ENCODE data around the gene SYT9.

The SYT9 gene

DNA sequence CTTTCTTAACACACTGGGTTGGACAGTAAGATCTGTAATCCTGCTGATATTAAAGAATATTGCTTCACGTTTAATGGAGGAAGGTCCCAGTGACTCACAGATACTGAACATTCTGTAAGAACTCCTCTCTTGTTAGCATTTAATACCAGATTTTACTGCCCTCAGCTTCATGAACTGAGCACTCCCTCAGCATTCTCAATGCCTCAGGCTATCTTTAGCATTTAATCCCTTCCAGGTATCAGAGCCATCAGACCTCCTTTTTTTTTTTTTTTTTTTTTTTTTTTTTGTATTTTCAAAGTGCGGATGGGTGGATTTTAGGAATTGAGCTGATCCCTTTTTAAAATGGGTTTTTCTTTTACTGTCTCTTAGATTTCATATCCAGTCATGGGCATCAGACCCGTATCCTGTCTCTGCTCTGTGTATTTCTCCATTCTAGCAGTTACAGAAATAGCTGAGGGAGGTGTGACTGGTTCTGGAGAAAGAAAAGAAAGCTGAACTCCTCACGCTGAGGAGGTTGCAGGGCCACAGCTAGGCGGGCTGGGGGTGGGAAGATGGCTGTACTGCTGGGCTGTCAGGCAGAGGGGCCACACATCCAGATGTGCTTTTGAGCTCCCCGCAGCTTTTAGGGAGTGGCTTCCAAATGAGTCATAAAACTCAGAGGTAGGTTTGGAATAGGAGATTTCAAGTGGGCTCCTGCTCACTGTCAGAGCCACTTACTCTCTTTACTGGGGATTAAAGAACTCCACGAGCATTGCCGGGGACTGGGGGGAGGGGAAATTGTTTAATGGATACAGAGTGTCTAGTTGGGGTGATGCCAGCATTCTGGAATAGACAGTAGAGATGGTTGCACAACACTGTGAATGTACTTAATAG lies 97.0 kb downstream of the SYT9 start:
- no peak overlapping the region for H3K4me3 ChIP-seq (ENCODE audit: low read length)
- peak; percentile 19 for DNase-seq (ENCODE audit: low read depth)
- TF ChIP-seq, protein P1, sequence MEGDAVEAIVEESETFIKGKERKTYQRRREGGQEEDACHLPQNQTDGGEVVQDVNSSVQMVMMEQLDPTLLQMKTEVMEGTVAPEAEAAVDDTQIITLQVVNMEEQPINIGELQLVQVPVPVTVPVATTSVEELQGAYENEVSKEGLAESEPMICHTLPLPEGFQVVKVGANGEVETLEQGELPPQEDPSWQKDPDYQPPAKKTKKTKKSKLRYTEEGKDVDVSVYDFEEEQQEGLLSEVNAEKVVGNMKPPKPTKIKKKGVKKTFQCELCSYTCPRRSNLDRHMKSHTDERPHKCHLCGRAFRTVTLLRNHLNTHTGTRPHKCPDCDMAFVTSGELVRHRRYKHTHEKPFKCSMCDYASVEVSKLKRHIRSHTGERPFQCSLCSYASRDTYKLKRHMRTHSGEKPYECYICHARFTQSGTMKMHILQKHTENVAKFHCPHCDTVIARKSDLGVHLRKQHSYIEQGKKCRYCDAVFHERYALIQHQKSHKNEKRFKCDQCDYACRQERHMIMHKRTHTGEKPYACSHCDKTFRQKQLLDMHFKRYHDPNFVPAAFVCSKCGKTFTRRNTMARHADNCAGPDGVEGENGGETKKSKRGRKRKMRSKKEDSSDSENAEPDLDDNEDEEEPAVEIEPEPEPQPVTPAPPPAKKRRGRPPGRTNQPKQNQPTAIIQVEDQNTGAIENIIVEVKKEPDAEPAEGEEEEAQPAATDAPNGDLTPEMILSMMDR (IDR thresholded peaks at IDR 0.05; ENCODE audit: insufficient read depth, low read depth, low read length, missing control alignments), result no peak

DNA sequence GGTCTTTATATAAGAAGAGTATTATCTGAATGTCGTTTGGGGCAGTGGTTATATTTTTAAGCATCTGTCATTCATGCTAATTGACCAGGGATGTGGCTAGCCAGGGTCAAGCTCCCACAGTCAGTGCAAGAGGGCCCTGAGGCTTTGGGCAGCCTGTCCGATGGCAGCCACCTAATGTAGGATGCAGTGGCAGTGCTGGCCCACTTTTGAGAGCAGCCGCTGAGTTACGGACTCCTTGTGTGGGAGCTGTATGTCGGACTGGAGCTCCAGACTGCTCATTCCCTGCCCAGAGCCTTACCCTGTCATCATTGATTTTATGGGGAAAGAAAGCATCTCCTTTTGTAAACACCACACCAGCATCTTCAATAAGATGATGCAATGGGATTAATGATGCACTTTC lies 99.5 kb downstream of the SYT9 start:
- TF ChIP-seq, protein P1 (IDR thresholded peaks at IDR 0.05; ENCODE audit: insufficient read depth, low read depth, low read length, missing control alignments), result no peak
- DNase-seq (ENCODE audit: low read depth), result no peak
- H3K4me3 ChIP-seq (ENCODE audit: low read length), result no peak overlapping the region

DNA sequence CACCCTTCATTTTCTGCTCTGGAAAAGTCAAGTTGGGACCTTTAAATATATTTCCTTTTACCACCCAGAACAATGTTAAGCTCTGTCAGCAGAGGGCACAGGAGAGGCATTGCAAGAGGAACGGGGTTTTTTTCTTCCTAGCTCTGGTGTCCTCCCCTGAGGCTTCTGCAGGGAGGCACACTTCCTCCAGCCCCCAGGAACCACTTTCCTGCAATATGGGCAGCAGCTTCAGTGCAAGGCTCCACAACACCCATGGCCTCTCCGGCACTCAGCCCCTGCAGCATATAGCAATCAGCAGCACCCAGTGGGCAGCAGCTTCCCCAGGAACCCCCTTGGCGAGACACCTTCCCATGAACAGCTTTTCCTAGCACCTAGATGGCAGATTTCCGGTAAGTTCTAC lies 101.4 kb downstream of the SYT9 start:
- peak; percentile 62 for DNase-seq (ENCODE audit: low read depth)
- H3K4me3 ChIP-seq (ENCODE audit: low read length), result no peak overlapping the region
- TF ChIP-seq, protein P1 (IDR thresholded peaks at IDR 0.05; ENCODE audit: insufficient read depth, low read depth, low read length, missing control alignments), result peak; percentile 74

DNA sequence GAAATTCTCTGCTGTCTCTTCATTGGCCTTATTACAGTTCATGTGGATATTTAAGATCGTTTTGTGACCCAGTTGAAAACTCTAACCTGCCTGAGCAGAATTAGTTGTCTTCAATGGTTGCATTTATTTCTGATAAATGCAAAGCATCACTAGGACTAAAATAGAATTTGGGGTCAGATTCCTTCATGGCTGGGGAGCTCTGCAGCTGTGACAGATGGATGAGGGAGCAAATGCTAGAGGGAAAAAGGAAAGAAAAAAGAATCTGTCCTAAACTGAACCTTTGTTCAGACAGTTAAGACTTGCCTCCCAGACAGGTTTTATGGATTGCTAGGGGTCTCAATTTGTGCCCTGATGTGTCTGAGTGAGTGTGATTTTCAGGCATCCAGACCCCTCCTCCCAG lies 113.0 kb downstream of the SYT9 start:
- DNase-seq (ENCODE audit: low read depth), result no peak
- no peak overlapping the region for H3K4me3 ChIP-seq (ENCODE audit: low read length)
- TF ChIP-seq, protein P1 (IDR thresholded peaks at IDR 0.05; ENCODE audit: insufficient read depth, low read depth, low read length, missing control alignments), result no peak

DNA sequence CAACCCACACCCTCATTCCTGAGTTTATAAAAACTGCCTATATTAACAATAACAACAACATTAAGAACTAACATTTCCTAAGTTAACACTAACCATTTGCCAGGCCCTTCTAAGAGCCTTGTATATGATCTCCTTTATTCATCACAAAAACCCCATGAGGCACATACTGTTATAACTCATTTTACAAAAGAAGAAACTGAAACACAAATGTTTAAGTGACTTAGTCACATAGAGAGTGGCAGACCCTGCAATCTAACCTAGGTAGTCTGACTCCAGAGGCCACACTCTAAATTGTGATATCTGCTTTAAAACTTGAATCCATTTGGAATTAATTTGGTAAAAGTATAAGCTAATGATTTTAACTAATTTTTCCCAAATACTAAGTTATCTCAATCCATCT lies 116.1 kb downstream of the SYT9 start:
- TF ChIP-seq, protein P1 (IDR thresholded peaks at IDR 0.05; ENCODE audit: insufficient read depth, low read depth, low read length, missing control alignments), result no peak
- no peak for DNase-seq (ENCODE audit: low read depth)
- no peak overlapping the region for H3K4me3 ChIP-seq (ENCODE audit: low read length)

DNA sequence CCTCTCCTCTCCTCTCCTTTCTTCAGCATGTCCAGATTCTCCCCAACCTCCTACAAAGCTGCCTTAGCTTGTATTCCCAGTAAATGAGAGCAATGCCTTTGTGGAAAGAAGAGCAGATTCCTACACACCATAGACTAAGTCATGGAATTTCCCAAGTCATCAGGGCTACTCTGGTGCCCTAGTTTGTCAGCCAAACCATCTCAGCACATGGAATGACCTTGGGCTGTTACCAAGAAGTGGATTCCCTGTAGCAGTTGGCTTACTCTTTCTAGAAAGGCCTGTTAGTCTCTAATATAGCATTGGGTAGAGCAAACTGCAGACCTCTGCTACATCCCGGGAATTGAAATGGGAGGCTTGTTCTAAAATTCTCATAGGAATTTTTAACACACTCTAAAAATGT lies 124.7 kb downstream of the SYT9 start:
- TF ChIP-seq, protein P1 (IDR thresholded peaks at IDR 0.05; ENCODE audit: insufficient read depth, low read depth, low read length, missing control alignments), result no peak
- no peak for DNase-seq (ENCODE audit: low read depth)
- H3K4me3 ChIP-seq (ENCODE audit: low read length), result no peak overlapping the region

DNA sequence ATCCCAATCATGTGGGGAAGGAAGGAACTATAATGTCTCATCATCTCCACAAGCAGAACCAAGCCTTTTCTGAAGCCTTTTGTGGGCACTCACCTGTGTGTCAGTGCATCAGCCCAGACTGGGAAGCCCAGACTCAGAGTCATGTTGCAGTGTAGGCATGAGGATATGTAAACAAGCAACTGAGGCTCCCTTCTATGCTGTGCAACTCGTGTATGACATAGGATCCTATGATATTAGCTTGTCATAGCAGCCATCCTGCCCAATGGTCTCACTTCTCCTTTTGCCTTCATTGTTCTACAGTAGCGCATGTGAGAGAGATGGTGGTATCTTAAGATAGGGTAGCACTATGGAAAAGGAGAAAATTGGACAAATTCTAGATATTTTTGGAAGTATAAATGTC lies 130.2 kb downstream of the SYT9 start:
- TF ChIP-seq, protein P1 (IDR thresholded peaks at IDR 0.05; ENCODE audit: insufficient read depth, low read depth, low read length, missing control alignments), result no peak
- DNase-seq (ENCODE audit: low read depth), result no peak
- H3K4me3 ChIP-seq (ENCODE audit: low read length), result no peak overlapping the region

All from epithelial cell of esophagus (primary cell).